ENCODE measurements around the gene UNC5A. TPM values are rescaled to one million over a fixed set of nuclear protein-coding genes. Genes with fewer than 3 reads are reported as not detected.
"Not testable (repeated sequence)": the region's sequence is repeated elsewhere in the genome, so short reads cannot be mapped to it uniquely, and the experiment has no call there.

The UNC5A gene
- polyA plus RNA-seq, 1 of the 3 experiments (the other 2 are of a cell fraction), result 0.46 TPM

DNA sequence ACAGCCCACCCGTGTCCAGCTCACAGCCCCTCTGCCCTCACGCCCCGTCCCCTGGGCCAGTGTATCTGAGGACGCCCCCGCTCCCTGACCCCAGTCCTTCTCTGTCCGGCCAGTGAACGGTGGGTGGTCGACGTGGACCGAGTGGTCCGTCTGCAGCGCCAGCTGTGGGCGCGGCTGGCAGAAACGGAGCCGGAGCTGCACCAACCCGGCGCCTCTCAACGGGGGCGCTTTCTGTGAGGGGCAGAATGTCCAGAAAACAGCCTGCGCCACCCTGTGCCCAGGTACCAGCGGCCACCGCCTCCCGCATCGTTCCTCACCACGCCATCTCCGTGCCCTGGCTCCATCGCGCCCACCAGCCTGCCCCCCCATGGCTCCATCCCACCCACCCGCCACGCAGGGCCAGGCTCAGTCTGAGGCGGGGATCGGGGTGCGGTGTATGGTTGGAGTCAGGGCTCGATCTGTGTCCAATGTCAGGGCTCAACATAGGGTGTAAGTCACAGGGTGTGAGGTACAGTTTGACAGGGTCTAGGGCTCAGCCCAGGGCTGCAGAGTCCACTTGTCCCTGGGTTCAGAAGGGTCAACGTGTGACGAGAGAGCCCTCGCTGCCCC is 59.2 kb downstream of the UNC5A start (continued):
- TF ChIP-seq PBX3 (IDR thresholded peaks at IDR 0.05), result no peak
- TF ChIP-seq SMC3 (IDR thresholded peaks at IDR 0.05; ENCODE audit: low read depth, low read length), result no peak
- TF ChIP-seq CHD2 (IDR thresholded peaks at IDR 0.05; ENCODE audit: low read length, partially characterized antibody), result no peak

- H3K4me2 ChIP-seq, result no peak overlapping the region
- CTCF ChIA-PET, result interaction anchor here (0.7 to 2.3 kb wide), 12 partner anchors 9 to 210 kb away, joined by 3 to 13 read pairs (median 4); no protein-coding TSS in a partner anchor
- peak; percentile 84 for DNase-seq
These were observed 59.8 kb downstream of the UNC5A start for GRCh38 chr5:176870110-176870591.

DNA sequence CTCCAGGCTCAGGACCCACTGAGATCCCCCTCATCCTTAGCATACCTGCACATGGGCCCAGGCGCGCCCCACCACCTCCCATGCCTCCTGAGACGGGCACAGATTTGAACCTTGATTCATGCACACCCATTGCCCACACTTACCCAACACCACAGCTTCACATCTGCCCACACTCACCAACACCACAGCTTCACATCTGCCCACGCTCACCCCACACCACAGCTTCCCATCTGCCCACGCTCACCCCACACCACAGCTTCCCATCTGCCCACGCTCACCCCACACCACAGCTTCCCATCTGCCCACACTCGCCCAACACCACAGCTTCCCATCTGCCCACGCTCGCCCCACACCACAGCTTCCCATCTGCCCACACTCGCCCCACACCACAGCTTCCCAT is 60.3 kb downstream of the UNC5A start:
- H3K79me2 ChIP-seq (ENCODE audit: insufficient read depth); H3K4me2 ChIP-seq; H3K27ac ChIP-seq (ENCODE audit: low read depth in 2 of 2, low read length in 1 of 2); H3K36me3 ChIP-seq (replicated peaks in 1 of 2; ENCODE audit: control insufficient read depth in 1 of 2, insufficient read depth in 2 of 2, low read length in 1 of 2); H3K9ac ChIP-seq; H3K9me2 ChIP-seq; POLR2A ChIA-PET; DNase-seq; H3K27me3 ChIP-seq (ENCODE audit: insufficient read depth); H3K4me3 ChIP-seq (ENCODE audit: low read depth in 2 of 2, low read length in 1 of 2); H2AFZ ChIP-seq (ENCODE audit: low read depth); H3K9me3 ChIP-seq; H3F3A ChIP-seq (replicated peaks; ENCODE audit: insufficient read depth); H4K20me1 ChIP-seq (ENCODE audit: insufficient read depth): not testable (repeated sequence)
- WGBS (ENCODE audit: low lambda C conversion rate), result 62% methylated on average over 9 of the region's 10 CpGs
- H3K4me1 ChIP-seq (ENCODE audit: control insufficient read depth in 1 of 2, insufficient read depth in 2 of 2, low read depth in 1 of 2, low read length in 1 of 2), result peaks cover 0 to 48% of the 10 kb centered on the region in 2 experiments; a peak in 2 of 4 replicates
- CTCF ChIA-PET, result interaction anchor here (0.7 to 2.3 kb wide), 10 partner anchors 8 to 210 kb away, joined by 3 to 13 read pairs (median 4); no protein-coding TSS in a partner anchor

More at GRCh38 chr5:176870110-176870591, 59.8 kb downstream of the UNC5A start:
- no peak overlapping the region for H3K4me3 ChIP-seq (ENCODE audit: low read depth in 2 of 2, low read length in 1 of 2)
- 72% methylated on average over 13 of the region's 17 CpGs for WGBS (ENCODE audit: low lambda C conversion rate)
- no peaks in the 10 kb centered on the region for H3K9me3 ChIP-seq
- H3K9ac ChIP-seq, result no peak overlapping the region
- H4K20me1 ChIP-seq (ENCODE audit: insufficient read depth), result no peaks in the 10 kb centered on the region
- POLR2A ChIA-PET, result no interaction called here
- H3K36me3 ChIP-seq (replicated peaks in 1 of 2; ENCODE audit: control insufficient read depth in 1 of 2, insufficient read depth in 2 of 2, low read length in 1 of 2), result no peaks in the 10 kb centered on the region
- no peak overlapping the region for H3K27ac ChIP-seq (ENCODE audit: low read depth in 2 of 2, low read length in 1 of 2)
- no peaks in the 10 kb centered on the region for H3F3A ChIP-seq (replicated peaks; ENCODE audit: insufficient read depth)
- no peaks in the 10 kb centered on the region for H3K79me2 ChIP-seq (ENCODE audit: insufficient read depth)
- TF ChIP-seq MEF2A (IDR thresholded peaks at IDR 0.05; ENCODE audit: borderline replicate concordance, low read depth), result no peak
- peak; percentile 16 for TF ChIP-seq CHD2 (IDR thresholded peaks at IDR 0.05; ENCODE audit: low read length, partially characterized antibody)
- TF ChIP-seq SIN3A (IDR thresholded peaks at IDR 0.05; ENCODE audit: borderline replicate concordance, low read depth, low read length), result no peak
- TF ChIP-seq POLR2AphosphoS5 (IDR thresholded peaks at IDR 0.05; ENCODE audit: low read depth, low read length), result no peak
- peak; percentile 59 for TF ChIP-seq RAD21 (IDR thresholded peaks at IDR 0.05; ENCODE audit: low read length)
- no peak for TF ChIP-seq NRF1 (IDR thresholded peaks at IDR 0.05; ENCODE audit: low read depth, low read length)
- peak; percentile 55 for TF ChIP-seq SMC3 (IDR thresholded peaks at IDR 0.05; ENCODE audit: low read depth, low read length)
- TF ChIP-seq, protein P1, sequence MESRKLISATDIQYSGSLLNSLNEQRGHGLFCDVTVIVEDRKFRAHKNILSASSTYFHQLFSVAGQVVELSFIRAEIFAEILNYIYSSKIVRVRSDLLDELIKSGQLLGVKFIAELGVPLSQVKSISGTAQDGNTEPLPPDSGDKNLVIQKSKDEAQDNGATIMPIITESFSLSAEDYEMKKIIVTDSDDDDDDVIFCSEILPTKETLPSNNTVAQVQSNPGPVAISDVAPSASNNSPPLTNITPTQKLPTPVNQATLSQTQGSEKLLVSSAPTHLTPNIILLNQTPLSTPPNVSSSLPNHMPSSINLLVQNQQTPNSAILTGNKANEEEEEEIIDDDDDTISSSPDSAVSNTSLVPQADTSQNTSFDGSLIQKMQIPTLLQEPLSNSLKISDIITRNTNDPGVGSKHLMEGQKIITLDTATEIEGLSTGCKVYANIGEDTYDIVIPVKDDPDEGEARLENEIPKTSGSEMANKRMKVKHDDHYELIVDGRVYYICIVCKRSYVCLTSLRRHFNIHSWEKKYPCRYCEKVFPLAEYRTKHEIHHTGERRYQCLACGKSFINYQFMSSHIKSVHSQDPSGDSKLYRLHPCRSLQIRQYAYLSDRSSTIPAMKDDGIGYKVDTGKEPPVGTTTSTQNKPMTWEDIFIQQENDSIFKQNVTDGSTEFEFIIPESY (IDR thresholded peaks at IDR 0.05; ENCODE audit: borderline replicate concordance, low read depth), result no peak
- TF ChIP-seq EZH2phosphoT487 (IDR thresholded peaks at IDR 0.05; ENCODE audit: borderline replicate concordance, low read depth), result no peak
- no peak for TF ChIP-seq NFIC (IDR thresholded peaks at IDR 0.05; ENCODE audit: borderline replicate concordance)
- no peak for TF ChIP-seq RXRA (IDR thresholded peaks at IDR 0.05; ENCODE audit: borderline replicate concordance, low read depth)
- peak; percentile 47 for TF ChIP-seq CTCF (IDR thresholded peaks at IDR 0.05)
- H3K4me1 ChIP-seq (ENCODE audit: control insufficient read depth in 1 of 2, insufficient read depth in 2 of 2, low read depth in 1 of 2, low read length in 1 of 2), result peaks cover 0 to 52% of the 10 kb centered on the region in 2 experiments; a peak in 2 of 4 replicates
- H2AFZ ChIP-seq (ENCODE audit: low read depth), result no peak overlapping the region
- peaks cover 4% of the 10 kb centered on the region; the same call in 1 of the 2 replicates for H3K27me3 ChIP-seq (ENCODE audit: insufficient read depth)
- H3K9me2 ChIP-seq, result no peaks in the 10 kb centered on the region

GRCh38 chr5:176872586-176872985 is 62.2 kb downstream of the UNC5A start:
- H3K9me3 ChIP-seq; H3K9me2 ChIP-seq; H3K4me2 ChIP-seq; H3K27me3 ChIP-seq (ENCODE audit: insufficient read depth); H3K79me2 ChIP-seq (ENCODE audit: insufficient read depth); DNase-seq; POLR2A ChIA-PET; H3K9ac ChIP-seq; H3K36me3 ChIP-seq (replicated peaks in 1 of 2; ENCODE audit: control insufficient read depth in 1 of 2, insufficient read depth in 2 of 2, low read length in 1 of 2); H4K20me1 ChIP-seq (ENCODE audit: insufficient read depth); H3K27ac ChIP-seq (ENCODE audit: low read depth in 2 of 2, low read length in 1 of 2); H3K4me3 ChIP-seq (ENCODE audit: low read depth in 2 of 2, low read length in 1 of 2); H3F3A ChIP-seq (replicated peaks; ENCODE audit: insufficient read depth); H2AFZ ChIP-seq (ENCODE audit: low read depth): not testable (repeated sequence)
- peaks cover 0 to 39% of the 10 kb centered on the region in 2 experiments; a peak in 2 of 4 replicates for H3K4me1 ChIP-seq (ENCODE audit: control insufficient read depth in 1 of 2, insufficient read depth in 2 of 2, low read depth in 1 of 2, low read length in 1 of 2)
- CTCF ChIA-PET, result interaction anchor here (1.5 kb wide), 1 partner anchor 199 kb away, joined by 3 read pairs; no protein-coding TSS in a partner anchor
- 52% methylated on average over 2 of the region's 2 CpGs for WGBS (ENCODE audit: low lambda C conversion rate)
